K562 (cell line): ENCODE measurements around the gene GPR32. TPM values are rescaled to one million over a fixed set of nuclear protein-coding genes. Genes with fewer than 3 reads are reported as not detected.
A peak's percentile ranks its signal among the peaks of the same experiment; 100 is the strongest.

Experiments
- ATF7 ChIP-seq: fragments of 450-650 bp; IDR thresholded peaks from 2 replicates; pipeline ENCODE4 v1.7.1; 2014; ENCODE audit warnings: mild to moderate bottlenecking, moderate library complexity
- E2F3 ChIP-seq: fragments of 250-450 bp; sonication (Bioruptor Pico); IDR thresholded peaks from 2 replicates; pipeline ENCODE4 v1.4.0; 2020; ENCODE audit warnings: mild to moderate bottlenecking
- ERF ChIP-seq: fragments of 450-650 bp; formaldehyde crosslinking; IDR thresholded peaks from 2 replicates; pipeline ENCODE4 v1.4.0; 2020; ENCODE audit warnings: mild to moderate bottlenecking, mixed read lengths
- HMGN3 ChIP-seq: IDR thresholded peaks from 2 replicates; pipeline ENCODE4 v1.6.1; 2011; ENCODE audit warnings: borderline replicate concordance, low read depth, mild to moderate bottlenecking, mixed read lengths, low read length; ENCODE audit not compliant: insufficient read length; ENCODE audit errors: extremely low read depth
- MAX ChIP-seq: sonication (generic); formaldehyde crosslinking; IDR thresholded peaks from 2 replicates; pipeline ENCODE4 v1.9.0; 2022; ENCODE audit warnings: mild to moderate bottlenecking, missing genetic modification reagents
- NCOA2 ChIP-seq, 2 experiments: fragments of 450-650 bp; IDR thresholded peaks; 2 replicates each; pipeline ENCODE4 v1.6.1; 2018; ENCODE audit warnings: mild to moderate bottlenecking in 2 of 2, moderate library complexity in 1 of 2; ENCODE audit not compliant: partially characterized antibody in 2 of 2
- NR2C2 ChIP-seq, 2 experiments: fragments of 200-800 bp in 1 of 2; sonication (Bioruptor generic) in 1 of 2; sonication (generic) in 1 of 2; formaldehyde crosslinking in 1 of 2; IDR thresholded peaks; 2 replicates each; pipeline versions ENCODE4 v1.6.1 to v1.8.0; 2016 to 2022; ENCODE audit warnings: mild to moderate bottlenecking in 1 of 2, missing compliant biosample characterization in 1 of 2, missing genetic modification characterization in 1 of 2, missing genetic modification reagents in 1 of 2
- PHF8 ChIP-seq: fragments of 200-600 bp; sonication (generic); IDR thresholded peaks from 2 replicates; pipeline ENCODE4 v1.6.1; 2012; ENCODE audit warnings: mixed run types, mild to moderate bottlenecking, inconsistent platforms, low read length, moderate library complexity, borderline replicate concordance
- PREB ChIP-seq: sonication (generic); formaldehyde crosslinking; IDR thresholded peaks from 2 replicates; pipeline ENCODE4 v1.8.1; 2023; ENCODE audit warnings: mild to moderate bottlenecking, missing genetic modification reagents
- SETDB1 ChIP-seq: IDR thresholded peaks from one replicate; pipeline ENCODE4 v1.6.1; 2012; ENCODE audit warnings: low read length, control low read depth, inconsistent platforms
- SFPQ ChIP-seq: fragments of 200-400 bp; formaldehyde crosslinking; IDR thresholded peaks from 2 replicates; pipeline ENCODE4 v1.6.1; 2017; ENCODE audit warnings: mild to moderate bottlenecking, low read depth, low read length, moderate library complexity
- SRSF7 ChIP-seq: fragments of 200-400 bp; formaldehyde crosslinking; optimal IDR thresholded peaks from 2 replicates; pipeline ENCODE3; 2017; ENCODE audit warnings: mild to moderate bottlenecking, low read depth, low read length
- TFAP4 ChIP-seq: sonication (generic); formaldehyde crosslinking; IDR thresholded peaks from 2 replicates; pipeline ENCODE4 v1.8.0; 2022; ENCODE audit warnings: missing genetic modification reagents, mild to moderate bottlenecking, moderate library complexity, borderline replicate concordance
- USF1 ChIP-seq: sonication (generic); formaldehyde crosslinking; IDR thresholded peaks from 2 replicates; pipeline ENCODE4 v1.9.0; 2022; ENCODE audit warnings: mild to moderate bottlenecking, missing genetic modification reagents
- ZBTB9 ChIP-seq: fragments of 450-650 bp; formaldehyde crosslinking; IDR thresholded peaks from 2 replicates; pipeline ENCODE4 v1.4.0; 2020; ENCODE audit warnings: mild to moderate bottlenecking, moderate library complexity
- ZFX ChIP-seq: sonication (generic); formaldehyde crosslinking; IDR thresholded peaks from 2 replicates; pipeline ENCODE4 v1.8.0; 2022; ENCODE audit warnings: mild to moderate bottlenecking, missing genetic modification reagents, moderate library complexity
- ZNF511 ChIP-seq: sonication (generic); formaldehyde crosslinking; IDR thresholded peaks from 2 replicates; pipeline ENCODE4 v1.8.0; 2022; ENCODE audit warnings: mild to moderate bottlenecking, missing genetic modification reagents
- ZNF699 ChIP-seq: fragments of 250-450 bp; sonication (Bioruptor Pico); IDR thresholded peaks from 2 replicates; pipeline ENCODE4 v1.8.0; 2021; ENCODE audit warnings: mild to moderate bottlenecking, moderate library complexity; ENCODE audit not compliant: insufficient replicate concordance
- polyA plus RNA-seq, 8 experiments: library from polyadenylated mRNA; depleted of rRNA in 4 of 8; stranded (reverse) in 5 of 8; unstranded in 3 of 8; fragments of >200 nt; fragmentation: Nextera tagmentation in 2 of 8; fragmentation: Illumina TruSeq in 1 of 8; extraction: Ambion mirVana in 2 of 8; extraction: Trizol in 1 of 8; gene quantifications; 2 replicates each; pipeline versions ENCODE4 v1.2.1 to v1.2.3, GENCODE V29; 2011 to 2014; ENCODE audit warnings: inconsistent platforms in 1 of 8, missing spikeins in 1 of 8
- total RNA-seq, 7 experiments: library from RNA; depleted of rRNA in 6 of 7; stranded (reverse); fragments of >200 nt in 6 of 7; fragmentation: Illumina TruSeq in 2 of 7; extraction: Trizol in 2 of 7; gene quantifications; 2 replicates each; pipeline versions ENCODE4 v1.2.1 to v1.2.3, GENCODE V29; 2011 to 2021; ENCODE audit warnings: low replicate concordance in 1 of 7

Gene GPR32
- total and polyA plus RNA-seq, 9 of the 15 experiments (the other 6 are each of a cell fraction or from before 2014, with no cell fraction given), result not detected

- TF ChIP-seq ZFX (peak; percentile 45), NR2C2 (CRISPR knock-in tag; IDR thresholded peaks at IDR 0.05) (no peak), NR2C2 (tag; IDR thresholded peaks at IDR 0.05) (no peak), E2F3 (no peak), SETDB1 (peak; percentile 51), TFAP4 (CRISPR knock-in tag) (peak; percentile 41; the same call in 1 of the 2 replicates), ZNF511 (CRISPR knock-in tag) (peak; percentile 20; the same call in 1 of the 2 replicates), SRSF7 (no peak), ZBTB9 (CRISPR knock-in tag) (peak; percentile 78), PHF8 (peak; percentile 56; the same call in 1 of the 2 replicates), USF1 (CRISPR knock-in tag) (peak; percentile 27), HMGN3 (peak; percentile 89), ERF (0 out of 2 replicates have a peak, but pooled peaks have one; percentile 61), SFPQ (no peak), MAX (CRISPR knock-in tag) (peak; percentile 65; the same call in 1 of the 2 replicates), NCOA2 (IDR thresholded peaks at IDR 0.05; ENCODE audit: partially characterized antibody in 2 of 2) (no peak), PREB (CRISPR knock-in tag) (0 out of 2 replicates have a peak, but pooled peaks have one; percentile 51), ZNF699 (CRISPR knock-in tag) (no peak), ATF7 (peak; percentile 36)
Measured at GRCh38 chr19:50817941-50818858, 47.9 kb downstream of the GPR32 start (continued).
